Liver (tissue), 3 donors: ENCODE measurements around the gene AGPAT2.

Experiments used
- CTCF ChIP-seq: fragments of 150-350 bp; IDR thresholded peaks from 2 replicates; pipeline ENCODE4 v1.5.1; 2017; ENCODE audit warnings: improper control_type of control experiment, low read depth, low read length; ENCODE audit not compliant: missing input control
- HNF4G ChIP-seq: IDR thresholded peaks from 2 replicates; pipeline ENCODE4 v1.6.1; 2016; ENCODE audit warnings: antibody characterized with exemption
- JUND ChIP-seq, 2 donors: IDR thresholded peaks; 2 replicates each; pipeline ENCODE4 v1.6.1; 2016; ENCODE audit warnings: antibody characterized with exemption in 2 of 2
- TAF1 ChIP-seq: conservative IDR thresholded peaks from 2 replicates; pipeline ENCODE4 v1.6.1; 2016; ENCODE audit warnings: antibody characterized with exemption, mild to moderate bottlenecking
- donor health status: healthy.
- donor health status: healthy.

DNA sequence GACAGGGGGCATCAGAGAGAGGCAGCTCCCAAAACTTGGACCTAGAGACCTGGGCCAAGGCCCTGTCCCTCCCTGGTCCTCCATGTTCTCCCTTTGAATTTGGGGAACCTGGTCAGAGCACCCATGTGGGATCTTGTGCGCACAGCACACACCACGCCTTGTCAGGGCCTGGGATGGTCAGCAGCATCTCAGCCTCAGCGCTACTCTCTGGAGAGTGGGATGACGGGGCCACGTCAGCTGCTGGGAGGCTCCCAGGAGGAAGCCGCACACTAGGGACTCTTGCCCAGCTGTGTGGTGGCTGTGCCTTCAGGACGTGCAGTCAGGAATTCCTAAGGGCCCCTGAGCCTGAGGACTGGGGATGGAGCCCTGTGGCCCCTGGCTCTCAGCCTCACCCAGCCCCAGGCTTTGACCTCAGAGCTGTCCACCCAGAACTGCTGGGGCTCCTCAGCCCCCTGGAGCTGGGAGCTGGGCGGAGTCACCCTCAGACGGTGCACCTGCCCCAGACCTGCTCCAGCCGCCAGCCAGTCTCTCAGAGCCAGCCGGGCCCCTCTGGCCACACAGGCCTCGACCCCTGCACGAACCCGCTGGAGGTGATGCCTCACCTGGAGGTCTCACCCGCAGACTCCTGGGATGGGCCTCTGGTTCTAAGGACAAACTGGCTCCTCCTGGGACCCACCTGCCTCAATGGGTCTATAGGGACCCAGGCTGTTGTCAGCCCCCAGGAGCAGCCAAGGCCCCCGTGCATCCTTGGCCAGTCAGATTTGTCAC is 62.9 kb downstream of the AGPAT2 start:
- TF ChIP-seq JUND (IDR thresholded peaks at IDR 0.05) (no peak), CTCF (no peak), TAF1 (no peak), HNF4G (no peak)
